GM10248 (cell line): ENCODE results near the gene PDE6B.

Experiments used
- CTCF ChIA-PET: fragments of 300-600 bp; sonication (Branson Sonifier 250); formaldehyde crosslinking; extraction: SDS; loops from one replicate; lab custom pipeline; 2021; ENCODE audit warnings: antibody characterized with exemption; lab: Yijun Ruan, JAX
- POLR2A ChIA-PET: fragments of 350-650 bp; sonication (Branson Sonifier 250); formaldehyde crosslinking; extraction: SDS; loops from one replicate; lab custom pipeline; 2020; ENCODE audit warnings: antibody characterized with exemption; lab: Yijun Ruan, JAX
- DNase-seq: peaks from one replicate; pipeline ENCODE4 v3.0.0; 2012; ENCODE audit errors: extremely low spot score
- CTCF ChIP-seq: IDR thresholded peaks from 2 replicates; pipeline ENCODE4 v1.5.1; 2012; ENCODE audit warnings: mild to moderate bottlenecking, low read depth; ENCODE audit errors: extremely low read depth, missing control alignments, control extremely low read depth

Gene PDE6B

GRCh38 chr4:661881-662761 lies 36.7 kb downstream of the PDE6B start:
- DNase-seq = no peak
- CTCF ChIA-PET = no interaction called here
- TF ChIP-seq CTCF = no peak
- POLR2A ChIA-PET = no interaction called here

GRCh38 chr4:663046-663437 lies 37.7 kb downstream of the PDE6B start:
- TF ChIP-seq CTCF = no peak
- ChIA-PET POLR2A (no interaction called here), CTCF (interaction anchor here (3.2 kb wide), 1 partner anchor 12 kb away, joined by 22 read pairs; the partner anchor contains the start of genes ATP5ME and MYL5)
- DNase-seq = no peak

- peak; percentile 81 for DNase-seq
- TF ChIP-seq CTCF = peak; percentile 16
- ChIA-PET CTCF (interaction anchor here (0.8 to 3.2 kb wide), 4 partner anchors 9 to 20 kb away, joined by 3 to 22 read pairs (median 4); partner anchors contain the start of genes ATP5ME and MYL5), POLR2A (interaction anchor here (0.6 kb wide), 1 partner anchor 165 kb away, joined by 5 read pairs; the partner anchor contains the start of genes PIGG and ZNF721)
Measured at GRCh38 chr4:663438-664428, 38.4 kb downstream of the PDE6B start.

- DNase-seq = no peak
- POLR2A ChIA-PET = no interaction called here
- CTCF ChIA-PET = interaction anchor here (1.0 to 3.2 kb wide), 4 partner anchors 10 to 421 kb away, joined by 3 to 22 read pairs (median 4); partner anchors contain the start of genes ATP5ME and MYL5
- TF ChIP-seq CTCF = no peak
Measured at GRCh38 chr4:664713-665231, 39.4 kb downstream of the PDE6B start.

- POLR2A ChIA-PET = no interaction called here
- TF ChIP-seq CTCF = no peak
- DNase-seq = no peak
- CTCF ChIA-PET = interaction anchor here (1.0 to 3.2 kb wide), 3 partner anchors 10 to 422 kb away, joined by 3 to 22 read pairs (median 3); partner anchors contain the start of genes ATP5ME and MYL5
Measured at GRCh38 chr4:665381-665750, 40.0 kb downstream of the PDE6B start.
